ENCODE results near the gene UBR1.
"Not testable (repeated sequence)": the region's sequence is repeated elsewhere in the genome, so short reads cannot be mapped to it uniquely, and the experiment has no call there.

The UBR1 gene

GRCh38 chr15:43048935-43049334 is 56.9 kb downstream of the UBR1 start:
- no peak for DNase-seq

- DNase-seq = no peak
These were observed 59.4 kb downstream of the UBR1 start for GRCh38 chr15:43046484-43046883.

GRCh38 chr15:43042885-43043284 is 63.0 kb downstream of the UBR1 start:
- no peak for DNase-seq

GRCh38 chr15:43041085-43041484 is 64.8 kb downstream of the UBR1 start:
- DNase-seq = not testable (repeated sequence)

- not testable (repeated sequence) for DNase-seq
These were observed 70.6 kb downstream of the UBR1 start for GRCh38 chr15:43035240-43035639.

- no peak for DNase-seq
These were observed 76.4 kb downstream of the UBR1 start for GRCh38 chr15:43029476-43029875.

- no peak for DNase-seq
These were observed 80.7 kb downstream of the UBR1 start for GRCh38 chr15:43025150-43025549.

- DNase-seq = not testable (repeated sequence)
These were observed 91.2 kb downstream of the UBR1 start for GRCh38 chr15:43014671-43015070.

GRCh38 chr15:43009206-43009605 is 96.6 kb downstream of the UBR1 start:
- DNase-seq = no peak

GRCh38 chr15:43008150-43008549 is 97.7 kb downstream of the UBR1 start:
- no peak for DNase-seq

- no peak for DNase-seq
These were observed 98.3 kb downstream of the UBR1 start for GRCh38 chr15:43007551-43007950.

GRCh38 chr15:43006991-43007390 is 98.8 kb downstream of the UBR1 start:
- no peak for DNase-seq

GRCh38 chr15:43004886-43005595 is 100.8 kb downstream of the UBR1 start:
- not testable (repeated sequence) for DNase-seq

- no peak for DNase-seq
These were observed 106.5 kb downstream of the UBR1 start for GRCh38 chr15:42999201-42999779.

- DNase-seq = no peak
These were observed 109.0 kb downstream of the UBR1 start for GRCh38 chr15:42996871-42997270.

GRCh38 chr15:42994546-42994945 is 111.3 kb downstream of the UBR1 start:
- DNase-seq = no peak

GRCh38 chr15:42992626-42993025 is 113.2 kb downstream of the UBR1 start:
- no peak for DNase-seq

GRCh38 chr15:42986693-42987342 is 119.0 kb downstream of the UBR1 start:
- no peak for DNase-seq

GRCh38 chr15:42984493-42985034 is 121.3 kb downstream of the UBR1 start:
- no peak for DNase-seq

GRCh38 chr15:42979113-42979512 is 126.7 kb downstream of the UBR1 start:
- DNase-seq = not testable (repeated sequence)

- DNase-seq = no peak
These were observed 131.5 kb downstream of the UBR1 start for GRCh38 chr15:42974202-42974862.

GRCh38 chr15:42973114-42973513 is 132.7 kb downstream of the UBR1 start:
- DNase-seq = no peak

GRCh38 chr15:42971830-42972229 is 134.0 kb downstream of the UBR1 start:
- no peak for DNase-seq

All from NCI-H1092 (cell line).